Measurements from ENCODE around the gene PLD4. TPM values are rescaled to one million over a fixed set of nuclear protein-coding genes. Genes with fewer than 3 reads are reported as not detected.

The PLD4 gene
- total RNA-seq, 1 experiment from 2014 or later: not detected

- H4K20me1 ChIP-seq (ENCODE audit: insufficient read depth): no peaks in the 10 kb centered on the region
- no peaks in the 10 kb centered on the region for H3K79me2 ChIP-seq (ENCODE audit: low read depth)
- no peak overlapping the region for H3K27ac ChIP-seq
- H3K4me1 ChIP-seq (replicated peaks; ENCODE audit: insufficient read depth): no peaks in the 10 kb centered on the region
- H3K36me3 ChIP-seq (ENCODE audit: low read depth): no peaks in the 10 kb centered on the region
- no TSS peak for BruUV-seq (replicated peaks)
- POLR2A ChIA-PET (ENCODE audit: unreplicated experiment): no interaction called here
- CTCF ChIA-PET: no interaction called here
- H3F3A ChIP-seq (ENCODE audit: insufficient read depth, low read depth): no peaks in the 10 kb centered on the region; the same call in 1 of the 2 replicates
- H2AFZ ChIP-seq: no peak overlapping the region
- TF ChIP-seq CTCF (conservative IDR thresholded peaks at IDR 0.05): no peak
- no peak for TF ChIP-seq EZH2 (IDR thresholded peaks at IDR 0.05; ENCODE audit: low read depth)
- H3K27me3 ChIP-seq (ENCODE audit: insufficient read depth, low read depth): no peaks in the 10 kb centered on the region; the same call in 1 of the 2 replicates
- DNase-seq: no peak
- intact Hi-C loops (cut with micrococcal nuclease; ENCODE audit: unreplicated experiment): no loop called here
- H3K4me2 ChIP-seq: no peak overlapping the region
- H3K9me2 ChIP-seq (ENCODE audit: insufficient read depth): no peaks in the 10 kb centered on the region
- no peaks in the 10 kb centered on the region for H3K9me3 ChIP-seq (ENCODE audit: insufficient read depth, low read depth)
- no peak overlapping the region for H3K4me3 ChIP-seq
These were observed 3.9 kb downstream of the PLD4 start for GRCh38 chr14:104928391-104929133.

DNA sequence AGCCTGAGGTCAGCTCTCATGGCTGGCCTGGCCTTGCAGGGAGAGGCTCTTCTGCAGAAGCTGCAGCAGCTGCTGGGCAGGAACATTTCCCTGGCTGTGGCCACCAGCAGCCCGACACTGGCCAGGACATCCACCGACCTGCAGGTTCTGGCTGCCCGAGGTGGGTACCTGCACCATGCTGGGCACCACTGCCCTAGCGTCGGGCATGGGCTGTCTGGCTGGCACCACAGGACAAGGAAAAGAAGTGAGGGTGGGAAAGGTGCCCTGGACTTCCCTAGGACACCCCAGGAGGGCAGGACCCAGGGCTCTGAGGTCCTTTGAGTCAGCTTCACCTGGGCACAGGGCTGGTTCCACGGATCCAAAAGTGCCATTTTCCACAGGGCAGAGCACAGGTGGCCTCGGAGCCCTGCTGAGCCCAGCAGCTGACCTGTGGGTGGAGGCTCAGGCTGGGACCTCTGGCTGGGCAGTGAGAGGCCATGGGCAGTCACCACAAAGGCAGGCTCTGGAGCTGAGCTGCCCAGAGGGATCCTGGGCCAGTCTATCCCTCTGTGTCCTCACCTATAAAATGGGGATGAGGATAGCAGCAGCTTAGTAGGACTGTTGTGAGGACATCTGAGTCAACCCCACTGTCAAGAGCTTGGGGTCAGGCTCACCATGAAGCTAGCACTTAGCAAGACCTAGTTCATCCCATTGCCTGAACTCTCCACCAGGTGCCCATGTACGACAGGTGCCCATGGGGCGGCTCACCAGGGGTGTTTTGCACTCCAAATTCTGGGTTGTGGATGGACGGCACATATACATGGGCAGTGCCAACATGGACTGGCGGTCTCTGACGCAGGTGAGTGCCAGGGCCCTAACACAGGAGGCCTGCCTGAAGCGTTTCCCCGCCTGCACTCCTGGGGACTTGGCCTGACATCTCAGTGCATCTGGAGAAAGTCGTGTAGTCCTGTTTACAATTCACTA lies 4.9 kb downstream of the PLD4 start:
- no peak overlapping the region for H2AFZ ChIP-seq
- peaks cover 4% of the 10 kb centered on the region; the same call in 1 of the 2 replicates for H3K27me3 ChIP-seq (ENCODE audit: insufficient read depth, low read depth)
- TF ChIP-seq EZH2 (IDR thresholded peaks at IDR 0.05; ENCODE audit: low read depth) (no peak), CTCF (conservative IDR thresholded peaks at IDR 0.05) (no peak)
- H3K4me1 ChIP-seq (replicated peaks; ENCODE audit: insufficient read depth): no peaks in the 10 kb centered on the region
- intact Hi-C loops (cut with micrococcal nuclease; ENCODE audit: unreplicated experiment): loop anchor here (5.0 kb wide), 1 partner anchor 38 kb away; no protein-coding TSS in a partner anchor
- H3K79me2 ChIP-seq (ENCODE audit: low read depth): no peaks in the 10 kb centered on the region
- no peaks in the 10 kb centered on the region for H3K36me3 ChIP-seq (ENCODE audit: low read depth)
- H4K20me1 ChIP-seq (ENCODE audit: insufficient read depth): no peaks in the 10 kb centered on the region
- BruUV-seq (replicated peaks): no TSS peak
- H3K27ac ChIP-seq: no peak overlapping the region
- no peaks in the 10 kb centered on the region; the same call in 1 of the 2 replicates for H3F3A ChIP-seq (ENCODE audit: insufficient read depth, low read depth)
- no peaks in the 10 kb centered on the region for H3K9me2 ChIP-seq (ENCODE audit: insufficient read depth)
- H3K9me3 ChIP-seq (ENCODE audit: insufficient read depth, low read depth): no peaks in the 10 kb centered on the region
- POLR2A ChIA-PET (ENCODE audit: unreplicated experiment): interaction anchor here (0.7 kb wide), 1 partner anchor 887 kb away, joined by 3 read pairs; no protein-coding TSS in a partner anchor
- CTCF ChIA-PET: no interaction called here
- DNase-seq: no peak
- H3K4me3 ChIP-seq: no peak overlapping the region
- no peak overlapping the region for H3K4me2 ChIP-seq

GRCh38 chr14:104930526-104931303 lies 6.0 kb downstream of the PLD4 start:
- TF ChIP-seq CTCF (conservative IDR thresholded peaks at IDR 0.05) (no peak), EZH2 (IDR thresholded peaks at IDR 0.05; ENCODE audit: low read depth) (no peak)
- H3K27ac ChIP-seq: no peak overlapping the region

More at GRCh38 chr14:104930526-104931303, 6.0 kb downstream of the PLD4 start:
- no TSS peak for BruUV-seq (replicated peaks)
- Histone ChIP-seq H3K9me2 (ENCODE audit: insufficient read depth) (no peaks in the 10 kb centered on the region), H3K9me3 (ENCODE audit: insufficient read depth, low read depth) (no peaks in the 10 kb centered on the region), H3K4me1 (replicated peaks; ENCODE audit: insufficient read depth) (no peaks in the 10 kb centered on the region), H4K20me1 (ENCODE audit: insufficient read depth) (no peaks in the 10 kb centered on the region), H3K36me3 (ENCODE audit: low read depth) (no peaks in the 10 kb centered on the region), H3K79me2 (ENCODE audit: low read depth) (no peaks in the 10 kb centered on the region), H3F3A (ENCODE audit: insufficient read depth, low read depth) (peaks cover 3% of the 10 kb centered on the region; the same call in 1 of the 2 replicates), H3K4me2 (no peak overlapping the region), H2AFZ (no peak overlapping the region), H3K27me3 (ENCODE audit: insufficient read depth, low read depth) (peaks cover 12% of the 10 kb centered on the region; the same call in 1 of the 2 replicates), H3K4me3 (no peak overlapping the region)
- DNase-seq: no peak
- intact Hi-C loops (cut with micrococcal nuclease; ENCODE audit: unreplicated experiment): loop anchor here (5.0 kb wide), 1 partner anchor 37 kb away; no protein-coding TSS in a partner anchor
- ChIA-PET CTCF (no interaction called here), POLR2A (ENCODE audit: unreplicated experiment) (no interaction called here)

All from PC-9 (cell line).